ENCODE data around the gene ARFGEF3. TPM values are rescaled to one million over a fixed set of nuclear protein-coding genes. Genes with fewer than 3 reads are reported as not detected.
"Not testable (repeated sequence)": the region's sequence is repeated elsewhere in the genome, so short reads cannot be mapped to it uniquely, and the experiment has no call there.

The ARFGEF3 gene, protein sequence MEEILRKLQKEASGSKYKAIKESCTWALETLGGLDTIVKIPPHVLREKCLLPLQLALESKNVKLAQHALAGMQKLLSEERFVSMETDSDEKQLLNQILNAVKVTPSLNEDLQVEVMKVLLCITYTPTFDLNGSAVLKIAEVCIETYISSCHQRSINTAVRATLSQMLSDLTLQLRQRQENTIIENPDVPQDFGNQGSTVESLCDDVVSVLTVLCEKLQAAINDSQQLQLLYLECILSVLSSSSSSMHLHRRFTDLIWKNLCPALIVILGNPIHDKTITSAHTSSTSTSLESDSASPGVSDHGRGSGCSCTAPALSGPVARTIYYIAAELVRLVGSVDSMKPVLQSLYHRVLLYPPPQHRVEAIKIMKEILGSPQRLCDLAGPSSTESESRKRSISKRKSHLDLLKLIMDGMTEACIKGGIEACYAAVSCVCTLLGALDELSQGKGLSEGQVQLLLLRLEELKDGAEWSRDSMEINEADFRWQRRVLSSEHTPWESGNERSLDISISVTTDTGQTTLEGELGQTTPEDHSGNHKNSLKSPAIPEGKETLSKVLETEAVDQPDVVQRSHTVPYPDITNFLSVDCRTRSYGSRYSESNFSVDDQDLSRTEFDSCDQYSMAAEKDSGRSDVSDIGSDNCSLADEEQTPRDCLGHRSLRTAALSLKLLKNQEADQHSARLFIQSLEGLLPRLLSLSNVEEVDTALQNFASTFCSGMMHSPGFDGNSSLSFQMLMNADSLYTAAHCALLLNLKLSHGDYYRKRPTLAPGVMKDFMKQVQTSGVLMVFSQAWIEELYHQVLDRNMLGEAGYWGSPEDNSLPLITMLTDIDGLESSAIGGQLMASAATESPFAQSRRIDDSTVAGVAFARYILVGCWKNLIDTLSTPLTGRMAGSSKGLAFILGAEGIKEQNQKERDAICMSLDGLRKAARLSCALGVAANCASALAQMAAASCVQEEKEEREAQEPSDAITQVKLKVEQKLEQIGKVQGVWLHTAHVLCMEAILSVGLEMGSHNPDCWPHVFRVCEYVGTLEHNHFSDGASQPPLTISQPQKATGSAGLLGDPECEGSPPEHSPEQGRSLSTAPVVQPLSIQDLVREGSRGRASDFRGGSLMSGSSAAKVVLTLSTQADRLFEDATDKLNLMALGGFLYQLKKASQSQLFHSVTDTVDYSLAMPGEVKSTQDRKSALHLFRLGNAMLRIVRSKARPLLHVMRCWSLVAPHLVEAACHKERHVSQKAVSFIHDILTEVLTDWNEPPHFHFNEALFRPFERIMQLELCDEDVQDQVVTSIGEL (N-terminal part only)
- under 0.01 TPM for total RNA-seq

DNA sequence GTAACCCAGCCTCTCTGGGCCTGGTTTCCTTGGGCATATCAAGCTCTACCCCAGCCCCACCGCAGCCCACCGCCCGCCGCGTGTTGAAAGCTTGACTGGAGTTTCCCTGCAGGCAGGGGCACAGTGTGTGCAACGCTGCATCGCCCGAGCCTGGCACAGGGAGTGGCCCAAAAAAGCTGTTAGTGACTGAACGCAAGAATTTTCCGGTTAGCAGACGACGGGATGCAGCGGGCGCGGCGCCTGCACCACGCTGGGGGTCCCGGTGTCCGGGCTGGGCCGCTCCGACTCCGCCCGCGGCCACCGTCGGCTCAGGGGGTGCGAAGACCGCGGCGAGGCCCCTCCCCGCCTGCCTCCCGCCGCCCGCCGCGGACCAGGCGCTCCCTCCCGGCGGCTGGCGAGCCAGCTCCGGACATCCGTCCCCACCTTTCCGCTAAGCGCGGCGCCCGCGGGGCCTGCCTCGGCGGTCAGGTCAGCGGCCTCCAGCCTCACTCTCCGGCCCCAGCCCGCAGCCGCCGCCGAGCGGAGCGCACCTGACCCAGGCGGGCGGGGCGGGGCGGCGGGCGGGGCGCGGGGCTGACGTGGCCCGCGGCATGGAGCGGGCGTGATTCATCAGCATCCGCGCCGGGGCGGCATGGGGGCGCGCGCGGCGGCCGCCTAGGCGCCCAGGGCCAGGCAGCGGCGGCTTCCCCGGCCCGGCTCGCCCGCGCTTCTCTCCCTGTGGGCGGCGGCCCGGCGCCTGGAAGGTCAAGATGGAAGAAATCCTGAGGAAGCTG is at the start of gene ARFGEF3:
ARFGEF3 (plus strand) TSS at position 602 of the 773 bp plus-strand sequence; CDS start at position 750, 148 bp downstream.
- DNase-seq (ENCODE audit: low read depth in 2 of 3, low spot score in 2 of 3), result peak in 2 of 3 donors; percentile 54 to 61

DNA sequence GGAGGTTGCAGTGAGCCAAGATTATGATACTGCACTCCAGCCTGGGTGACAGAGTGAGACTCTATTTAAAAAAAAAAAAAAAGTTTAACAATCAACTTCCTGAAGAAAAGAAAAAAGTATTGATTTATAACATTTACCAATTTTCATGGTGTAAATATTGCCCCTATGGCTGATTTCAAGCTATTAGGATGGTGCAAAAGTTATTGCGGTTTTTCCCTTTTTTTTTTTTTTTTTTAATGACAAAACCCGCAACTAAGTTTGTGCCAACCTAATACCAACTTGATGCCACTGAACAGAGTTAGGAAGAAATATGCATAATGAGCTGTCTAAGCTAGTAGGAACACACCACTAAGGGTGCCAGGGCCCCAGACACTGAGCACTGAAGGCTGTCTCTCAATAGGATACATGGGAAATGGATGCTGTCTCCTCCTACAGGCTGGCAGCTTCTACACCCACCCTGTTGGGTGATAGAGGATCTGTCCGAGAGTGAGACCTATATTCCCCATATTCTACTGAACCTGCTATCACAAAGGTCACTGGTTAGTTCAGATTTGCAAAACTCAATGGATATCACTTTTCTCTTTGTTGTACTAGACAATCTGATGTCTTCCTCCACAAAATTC is 48.0 kb upstream of the ARFGEF3 start:
- DNase-seq (ENCODE audit: low read depth in 2 of 3, low spot score in 2 of 3), result no peak

DNA sequence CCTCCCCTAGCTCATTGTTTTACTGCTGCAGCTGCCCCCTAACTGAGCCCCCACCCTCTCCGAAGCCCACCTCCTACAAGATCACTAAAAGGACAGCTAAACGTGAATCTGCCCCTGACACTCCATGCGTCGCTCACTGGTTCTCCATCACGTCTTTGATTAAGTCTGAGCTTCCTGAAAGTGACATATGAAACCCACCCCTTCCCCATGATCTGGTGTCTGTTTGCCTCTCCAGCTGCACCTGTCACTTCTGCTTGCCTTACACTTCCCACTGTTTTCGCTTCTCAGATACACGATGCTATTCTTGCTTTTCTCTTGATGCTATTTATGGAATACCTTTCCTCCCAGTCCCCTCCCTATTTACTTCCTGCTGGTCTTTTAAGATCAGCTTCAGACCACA is 46.5 kb upstream of the ARFGEF3 start:
- peak in 1 of 3 donors; percentile 19 for DNase-seq (ENCODE audit: low read depth in 2 of 3, low spot score in 2 of 3)

- peak in 2 of 3 donors; percentile 75 to 87 for DNase-seq (ENCODE audit: low read depth in 2 of 3, low spot score in 2 of 3)
These were observed 45.7 kb upstream of the ARFGEF3 start for GRCh38 chr6:138115877-138116660.

DNA sequence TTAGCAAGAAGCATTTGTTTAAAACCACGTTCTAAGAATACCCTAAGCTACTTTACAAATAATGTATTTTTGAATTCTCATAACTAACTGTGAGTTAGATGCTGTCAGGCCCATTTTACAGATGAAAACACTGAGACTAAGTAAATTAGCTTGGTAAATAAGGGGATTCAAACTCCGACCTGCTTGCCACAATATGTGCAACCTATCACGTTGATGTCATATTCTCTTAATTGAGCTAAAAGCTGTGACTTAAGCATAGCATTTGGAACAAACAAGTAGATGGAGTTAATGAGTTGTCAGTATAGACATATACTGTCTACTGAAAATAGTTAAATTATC is 45.1 kb upstream of the ARFGEF3 start:
- no peak for DNase-seq (ENCODE audit: low read depth in 2 of 3, low spot score in 2 of 3)

GRCh38 chr6:138117376-138117914 is 44.3 kb upstream of the ARFGEF3 start:
- no peak for DNase-seq (ENCODE audit: low read depth in 2 of 3, low spot score in 2 of 3)

DNA sequence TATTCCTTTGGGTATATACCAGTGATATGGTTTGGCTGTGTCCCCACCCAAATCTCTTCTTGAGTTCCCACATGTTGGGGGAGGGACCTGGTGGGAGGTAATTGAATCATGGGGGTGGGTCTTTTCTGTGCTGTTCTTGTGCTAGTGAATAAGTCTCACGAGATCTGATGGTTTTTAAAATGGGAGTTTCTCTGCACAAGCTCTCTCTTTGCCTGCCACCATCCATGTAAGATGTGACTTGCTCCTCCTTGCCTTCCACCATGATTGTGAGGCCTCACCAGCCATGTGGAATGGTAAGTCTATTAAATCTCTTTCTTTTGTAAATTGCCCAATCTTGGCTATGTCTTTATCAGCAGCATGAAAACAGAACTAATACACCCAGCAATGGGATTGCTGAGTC is 42.5 kb upstream of the ARFGEF3 start:
- not testable (repeated sequence) for DNase-seq (ENCODE audit: low read depth in 2 of 3, low spot score in 2 of 3)

DNA sequence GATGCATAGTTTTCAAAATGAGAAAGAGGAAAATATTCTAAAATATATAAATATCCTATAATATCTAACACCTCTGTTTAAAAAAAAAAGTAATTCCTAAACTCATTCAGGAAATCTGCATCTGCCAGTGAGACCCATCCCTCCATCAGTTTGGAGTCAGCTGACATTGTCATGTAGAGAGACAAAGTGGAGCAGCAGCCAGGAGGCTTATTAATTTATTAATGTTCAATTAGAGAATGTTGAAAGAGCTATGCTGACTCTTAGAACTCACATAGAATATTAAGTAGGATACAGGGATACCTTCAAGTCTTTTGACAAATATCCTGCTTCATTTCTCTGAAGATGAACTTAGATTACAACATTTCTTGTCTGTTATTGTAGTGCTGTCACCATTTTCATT is 41.8 kb upstream of the ARFGEF3 start:
- no peak for DNase-seq (ENCODE audit: low read depth in 2 of 3, low spot score in 2 of 3)

DNA sequence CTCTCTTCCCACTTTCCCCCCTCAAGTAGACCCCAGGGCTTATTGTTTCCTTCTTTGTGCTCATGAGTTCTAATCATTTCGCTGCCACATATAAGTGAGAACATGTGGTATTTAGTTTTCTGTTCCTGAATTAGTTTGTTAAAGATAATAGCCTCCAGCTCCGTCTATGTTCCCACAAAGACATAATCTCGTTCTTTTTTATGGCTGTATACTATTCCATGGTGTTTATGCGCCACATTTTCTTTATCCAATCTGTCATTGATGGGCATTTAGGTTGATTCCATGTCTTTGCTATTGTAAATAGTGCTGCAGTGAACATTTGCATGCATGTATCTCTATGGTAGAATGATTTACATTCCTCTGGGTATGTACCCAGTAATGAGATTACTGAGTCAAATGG is 37.6 kb upstream of the ARFGEF3 start:
- DNase-seq (ENCODE audit: low read depth in 2 of 3, low spot score in 2 of 3), result no peak

DNA sequence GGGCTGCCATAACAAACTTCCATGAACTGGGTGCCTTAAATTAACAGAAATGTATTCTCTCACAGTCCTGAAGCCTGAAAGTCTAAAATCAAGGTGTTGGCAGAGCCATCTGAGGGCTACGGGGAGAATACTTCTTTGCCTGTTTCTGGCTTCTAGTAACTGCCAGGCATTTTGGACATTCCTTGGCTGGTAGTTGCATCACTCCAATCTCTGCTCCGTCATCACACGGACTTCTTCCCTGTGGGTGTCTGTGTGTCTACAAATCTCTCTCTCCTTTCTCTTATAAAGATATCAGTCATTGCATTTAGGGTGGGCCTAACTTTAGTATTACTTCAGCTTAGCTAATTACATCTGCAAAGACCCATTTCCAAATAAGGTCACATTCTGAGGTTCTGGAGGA is 33.6 kb upstream of the ARFGEF3 start:
- DNase-seq (ENCODE audit: low read depth in 2 of 3, low spot score in 2 of 3), result no peak

DNA sequence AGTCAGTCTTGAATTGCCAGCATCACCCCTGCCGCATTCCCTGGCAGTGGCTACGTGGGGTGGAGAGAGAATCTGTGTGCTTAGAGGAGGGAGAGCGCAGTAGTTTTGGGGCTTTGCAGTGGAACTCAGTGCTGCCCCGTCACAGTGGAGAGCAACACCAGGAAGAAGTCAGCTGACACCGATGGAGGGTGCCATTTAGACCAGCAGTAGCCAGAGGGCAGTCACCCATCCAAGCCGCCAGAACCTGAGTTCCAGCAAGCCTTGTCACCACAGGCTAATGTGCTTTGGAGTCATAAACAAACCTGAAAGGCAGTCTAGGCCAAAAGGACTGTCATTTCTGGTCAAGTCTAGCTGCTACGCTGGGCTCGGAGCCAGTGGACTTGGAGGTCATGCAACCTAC is 32.5 kb upstream of the ARFGEF3 start:
- no peak for DNase-seq (ENCODE audit: low read depth in 2 of 3, low spot score in 2 of 3)

GRCh38 chr6:138142806-138143205 is 18.9 kb upstream of the ARFGEF3 start:
- DNase-seq (ENCODE audit: low read depth in 2 of 3, low spot score in 2 of 3), result no peak

- no peak for DNase-seq (ENCODE audit: low read depth in 2 of 3, low spot score in 2 of 3)
These were observed 16.3 kb upstream of the ARFGEF3 start for GRCh38 chr6:138145402-138145801.

- DNase-seq (ENCODE audit: low read depth in 2 of 3, low spot score in 2 of 3), result no peak
These were observed 15.2 kb upstream of the ARFGEF3 start for GRCh38 chr6:138146544-138146943.

DNA sequence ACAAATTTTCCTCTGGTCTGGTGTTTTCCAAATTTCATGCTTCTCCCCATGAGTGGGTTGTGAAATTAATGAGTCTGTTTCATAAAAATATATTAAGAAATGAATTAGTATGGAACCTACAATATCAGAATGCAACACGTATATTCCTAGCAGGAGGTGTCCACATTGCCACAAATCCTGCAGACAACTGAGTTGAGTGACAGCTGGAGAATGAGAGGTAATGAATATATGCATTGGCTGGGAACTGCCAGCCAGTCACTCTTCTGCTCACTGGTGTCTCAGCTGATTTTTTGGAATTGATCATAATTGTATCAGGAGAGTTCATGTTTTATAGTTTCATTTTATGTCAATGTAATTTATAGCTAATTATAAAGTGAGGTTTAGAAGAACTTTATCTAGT is 6.3 kb upstream of the ARFGEF3 start:
- DNase-seq (ENCODE audit: low read depth in 2 of 3, low spot score in 2 of 3), result no peak

DNA sequence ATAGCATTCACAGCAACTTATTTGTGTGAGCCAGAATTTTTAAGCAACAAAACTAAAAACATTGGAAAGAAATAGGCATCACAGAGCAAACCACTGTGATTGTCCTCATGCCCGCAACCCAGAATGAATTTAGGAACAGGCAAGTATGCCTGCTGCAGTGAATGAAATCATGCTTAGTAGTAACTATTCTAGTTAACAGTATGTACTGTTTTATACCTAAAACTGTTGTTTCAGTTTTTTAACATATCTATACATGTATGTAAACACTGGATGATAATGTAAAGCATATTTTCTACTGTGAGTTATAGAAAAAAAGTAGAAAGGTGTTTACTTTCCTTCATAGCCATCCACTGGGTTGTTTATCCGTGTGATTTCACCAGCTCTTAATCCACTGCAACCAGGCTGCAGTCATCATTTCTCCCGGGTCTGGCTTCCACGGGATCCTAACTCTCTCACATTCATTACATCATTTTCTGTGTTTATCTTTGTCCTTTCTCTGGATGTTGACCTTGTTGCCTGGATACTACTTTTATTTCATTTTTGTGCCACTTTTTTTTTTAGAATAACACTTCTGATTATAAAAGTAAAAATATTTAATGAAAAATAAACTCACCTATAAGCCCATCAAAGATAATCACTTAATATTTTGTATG is 3.6 kb upstream of the ARFGEF3 start:
- no peak for DNase-seq (ENCODE audit: low read depth in 2 of 3, low spot score in 2 of 3)

- no peak for DNase-seq (ENCODE audit: low read depth in 2 of 3, low spot score in 2 of 3)
These were observed 2.5 kb upstream of the ARFGEF3 start for GRCh38 chr6:138159246-138159645.

Measured in hematopoietic multipotent progenitor cell (in vitro differentiated cells).